HepG2 (cell line): ENCODE measurements around the gene PGRMC2. TPM values are rescaled to one million over a fixed set of nuclear protein-coding genes. Genes with fewer than 3 reads are reported as not detected.
A peak's percentile ranks its signal among the peaks of the same experiment; 100 is the strongest.

Experiments used
- ATAC-seq: fragments of 200-7000 bp; cut with Tn5 transposase; 3 replicates; pipeline ENCODE4 v1.9.1; 2020; ENCODE audit warnings: mild to moderate bottlenecking, moderate library complexity
- BruUV-seq: library from RNA; stranded (reverse); fragments of 400-500 nt; replicated peaks from 2 replicates; lab custom pipeline; 2021; lab: Mats Ljungman, UMichigan
- CTCF ChIA-PET: fragments of 300-600 bp; formaldehyde crosslinking; extraction: SDS; loops from one replicate; lab custom pipeline; 2021; ENCODE audit warnings: low total read pairs, inconsistent platforms, low intra/inter-chr PET ratio; lab: Yijun Ruan, JAX
- POLR2A ChIA-PET: fragments of 350-600 bp; sonication (Branson Sonifier 250); formaldehyde crosslinking; loops from one replicate; lab custom pipeline; 2020; ENCODE audit warnings: antibody characterized with exemption, inconsistent platforms; lab: Yijun Ruan, JAX
- DNase-seq: peaks from one replicate; pipeline ENCODE4 v3.0.0-alpha.2; 2015; ENCODE audit warnings: low spot score
- FAIRE-seq: peaks from 3 replicates; lab custom pipeline; 2011; peaks lifted over from hg19 to GRCh38; lab: Jason Lieb, UNC
- H2AFZ ChIP-seq: one replicate; pipeline ENCODE4 v1.6.1; 2011; ENCODE audit warnings: low read length, inconsistent platforms
- H3K27ac ChIP-seq: fragments of 300-600 bp; 3 replicates; pipeline ENCODE4 v1.8.0; 2011; ENCODE audit warnings: mixed run types, mild to moderate bottlenecking, mixed read lengths, low read length, inconsistent platforms; ENCODE audit not compliant: insufficient read depth; ENCODE audit errors: extremely low read length
- H3K27me3 ChIP-seq, 2 experiments: fragments of 200-600 bp in 1 of 2; 2 replicates in 1 of 2; 3 replicates in 1 of 2; pipeline versions ENCODE4 v1.6.0 to v1.8.0; 2011; ENCODE audit warnings: low read length in 2 of 2, mild to moderate bottlenecking in 2 of 2, moderate library complexity in 2 of 2, inconsistent platforms in 1 of 2; ENCODE audit not compliant: insufficient read depth in 2 of 2, control insufficient read depth in 1 of 2
- H3K36me3 ChIP-seq, 2 experiments: fragments of 200-600 bp in 1 of 2; replicated peaks in 1 of 2; 2 replicates in 1 of 2; 3 replicates in 1 of 2; pipeline versions ENCODE4 v1.5.1 to v1.8.0; 2011; ENCODE audit warnings: low read length in 2 of 2, inconsistent platforms in 1 of 2; ENCODE audit not compliant: insufficient read depth in 2 of 2, control insufficient read depth in 1 of 2
- H3K4me1 ChIP-seq: 2 replicates; pipeline ENCODE4 v1.5.1; 2012; ENCODE audit warnings: low read length, inconsistent platforms; ENCODE audit not compliant: insufficient read depth
- H3K4me2 ChIP-seq: 2 replicates; pipeline ENCODE4 v1.6.0; 2011; ENCODE audit warnings: low read depth, low read length, inconsistent platforms
- H3K4me3 ChIP-seq, 3 experiments: fragments of 200-600 bp in 1 of 3; sonication (generic), shearing (Covaris generic) in 1 of 3; replicated peaks in 1 of 3; 2 replicates each; pipeline ENCODE4 v1.5.1; 2011 to 2016; ENCODE audit warnings: low read length in 3 of 3, inconsistent platforms in 2 of 3, low read depth in 2 of 3, mild to moderate bottlenecking in 2 of 3, control low read depth in 1 of 3, mixed read lengths in 1 of 3; ENCODE audit not compliant: insufficient read depth in 1 of 3
- H3K79me2 ChIP-seq: one replicate; pipeline ENCODE4 v1.6.1; 2011; ENCODE audit warnings: low read length, inconsistent platforms; ENCODE audit not compliant: insufficient read depth
- H3K9ac ChIP-seq: 2 replicates; pipeline ENCODE4 v1.6.0; 2011; ENCODE audit warnings: mild to moderate bottlenecking, low read depth, low read length, inconsistent platforms; ENCODE audit not compliant: insufficient read depth
- H3K9me3 ChIP-seq: 2 replicates; pipeline ENCODE4 v1.5.1; 2012; ENCODE audit warnings: mild to moderate bottlenecking, low read length
- H4K20me1 ChIP-seq: 2 replicates; pipeline ENCODE4 v1.6.0; 2011; ENCODE audit warnings: inconsistent platforms, mild to moderate bottlenecking, low read length, moderate library complexity; ENCODE audit not compliant: insufficient read depth
- ARNT2 ChIP-seq: sonication (generic); formaldehyde crosslinking; IDR thresholded peaks from 2 replicates; pipeline ENCODE4 v1.8.0; 2022; ENCODE audit warnings: mild to moderate bottlenecking, low read depth, missing genetic modification reagents, moderate library complexity
- CENPBD1 ChIP-seq: sonication (generic); formaldehyde crosslinking; IDR thresholded peaks from 2 replicates; pipeline ENCODE4 v1.8.0; 2022; ENCODE audit warnings: missing genetic modification reagents, low read depth, mild to moderate bottlenecking, borderline replicate concordance
- CSRNP1 ChIP-seq: sonication (generic); formaldehyde crosslinking; IDR thresholded peaks from 2 replicates; pipeline ENCODE4 v1.8.1; 2023; ENCODE audit warnings: mild to moderate bottlenecking, missing genetic modification reagents
- FOXO1 ChIP-seq: sonication (generic); formaldehyde crosslinking; IDR thresholded peaks from 2 replicates; pipeline ENCODE4 v1.4.0; 2020; ENCODE audit warnings: missing genetic modification reagents
- HOXA7 ChIP-seq: sonication (generic); formaldehyde crosslinking; IDR thresholded peaks from 2 replicates; pipeline ENCODE4 v1.8.1; 2022; ENCODE audit warnings: mild to moderate bottlenecking, missing genetic modification reagents, moderate library complexity
- IRF2 ChIP-seq: IDR thresholded peaks from 2 replicates; pipeline ENCODE4 v1.6.1; 2018; ENCODE audit warnings: missing genetic modification reagents, missing compliant biosample characterization
- KLF11 ChIP-seq: IDR thresholded peaks from 2 replicates; pipeline ENCODE4 v1.6.1; 2016; ENCODE audit warnings: missing compliant biosample characterization
- KLF16 ChIP-seq, 2 experiments: sonication (generic) in 1 of 2; formaldehyde crosslinking in 1 of 2; IDR thresholded peaks; 2 replicates each; pipeline versions ENCODE4 v1.6.1 to v1.8.0; 2016 to 2023; ENCODE audit warnings: missing genetic modification reagents in 2 of 2, missing compliant biosample characterization in 1 of 2
- MTA1 ChIP-seq: sonication (generic); formaldehyde crosslinking; IDR thresholded peaks from 2 replicates; pipeline ENCODE4 v1.4.0; 2020; ENCODE audit warnings: missing genetic modification reagents, mild to moderate bottlenecking, borderline replicate concordance
- PHF8 ChIP-seq: sonication (generic); formaldehyde crosslinking; IDR thresholded peaks from 2 replicates; pipeline ENCODE4 v1.5.0; 2020; ENCODE audit warnings: missing genetic modification reagents
- SAP130 ChIP-seq: IDR thresholded peaks from 2 replicates; pipeline ENCODE4 v1.6.1; 2016; ENCODE audit warnings: low read depth
- TP53 ChIP-seq: sonication (generic); formaldehyde crosslinking; conservative IDR thresholded peaks from 2 replicates; pipeline ENCODE4 v1.4.0; 2020; ENCODE audit warnings: missing genetic modification reagents
- ZBTB42 ChIP-seq: sonication (generic); formaldehyde crosslinking; IDR thresholded peaks from 2 replicates; pipeline ENCODE4 v1.5.0; 2020; ENCODE audit warnings: mild to moderate bottlenecking, missing genetic modification reagents
- ZNF7 ChIP-seq: IDR thresholded peaks from 2 replicates; pipeline ENCODE4 v1.6.1; 2016; ENCODE audit warnings: missing biosample characterization, missing genetic modification reagents
- ZNF713 ChIP-seq: sonication (generic); formaldehyde crosslinking; IDR thresholded peaks from 2 replicates; pipeline ENCODE4 v1.4.0; 2020; ENCODE audit warnings: mild to moderate bottlenecking, missing genetic modification reagents
- ZNF782 ChIP-seq: sonication (generic); formaldehyde crosslinking; IDR thresholded peaks from 2 replicates; pipeline ENCODE4 v1.4.0; 2020; ENCODE audit warnings: missing genetic modification reagents, mild to moderate bottlenecking, borderline replicate concordance
- ZNF790 ChIP-seq: sonication (generic); formaldehyde crosslinking; IDR thresholded peaks from 2 replicates; pipeline ENCODE4 v1.8.0; 2022; ENCODE audit warnings: missing genetic modification reagents, mild to moderate bottlenecking, borderline replicate concordance
- ZNF841 ChIP-seq: sonication (generic); formaldehyde crosslinking; IDR thresholded peaks from 2 replicates; pipeline ENCODE4 v1.8.1; 2023; ENCODE audit warnings: missing genetic modification reagents, borderline replicate concordance
- WGBS: methylation state at CpG from one replicate; pipeline ENCODE4 v1.1.6; 2017; ENCODE audit warnings: low lambda C conversion rate; 5-methylcytosine and 5-hydroxymethylcytosine counted together
- in situ Hi-C: cut with HindIII; loops from 2 replicates; pipeline ENCODE4 v1.10.0; 2017; ENCODE audit warnings: low pct_unique_long_range_greater_than_20kb; ENCODE audit not compliant: extremely low pct_ligation_motif_present
- intact Hi-C: fragments of 100-400 bp; cut with micrococcal nuclease; formaldehyde crosslinking; loops from one replicate; pipeline ENCODE4 v1.10.0; 2022; ENCODE audit not compliant: unreplicated experiment
- polyA plus RNA-seq, 8 experiments: library from polyadenylated mRNA; depleted of rRNA in 3 of 8; stranded (reverse) in 7 of 8; unstranded in 1 of 8; fragments of >200 nt; fragmentation: Illumina TruSeq in 4 of 8; extraction: Trizol in 4 of 8; gene quantifications; 2 replicates each; pipeline versions ENCODE4 v1.2.1 to v1.2.3, GENCODE V29; 2011 to 2016; ENCODE audit warnings: low read depth in 4 of 8, missing spikeins in 1 of 8, mixed read lengths in 1 of 8; ENCODE audit not compliant: insufficient read depth in 1 of 8
- total RNA-seq, 5 experiments: library from RNA; depleted of rRNA; stranded (reverse); fragments of >200 nt; fragmentation: Illumina TruSeq; extraction: Trizol; gene quantifications; 2 replicates each; pipeline ENCODE4 v1.2.3, GENCODE V29; 2016; ENCODE audit warnings: low read depth in 1 of 5
- TF ChIP-seq, protein P1 (sequence below): IDR thresholded peaks from 2 replicates; pipeline ENCODE4 v1.6.1; 2016; ENCODE audit warnings: low read depth, control low read depth

PGRMC2 gene
- total and polyA plus RNA-seq, 2 of the 13 experiments (the other 11 are each of a cell fraction or from before 2014, with no cell fraction given) = 16.0 to 19.8 TPM

GRCh38 chr4:128287871-128288688, 467 bp upstream of the PGRMC2 start (continued):
- TF ChIP-seq FOXO1 (CRISPR knock-in tag) = peak; percentile 88
- TF ChIP-seq ZNF713 (CRISPR knock-in tag) = peak; percentile 78; the same call in 1 of the 2 replicates
- TF ChIP-seq MTA1 (CRISPR knock-in tag) = peak; percentile 79; the same call in 1 of the 2 replicates
- TF ChIP-seq ZNF790 (CRISPR knock-in tag) = peak; percentile 99
- 0 out of 2 replicates have a peak, but pooled peaks have one; percentile 94 for TF ChIP-seq ZBTB42
- TF ChIP-seq TP53 = peak; percentile 88
- TF ChIP-seq PHF8 (CRISPR knock-in tag) = peak; percentile 85

DNA sequence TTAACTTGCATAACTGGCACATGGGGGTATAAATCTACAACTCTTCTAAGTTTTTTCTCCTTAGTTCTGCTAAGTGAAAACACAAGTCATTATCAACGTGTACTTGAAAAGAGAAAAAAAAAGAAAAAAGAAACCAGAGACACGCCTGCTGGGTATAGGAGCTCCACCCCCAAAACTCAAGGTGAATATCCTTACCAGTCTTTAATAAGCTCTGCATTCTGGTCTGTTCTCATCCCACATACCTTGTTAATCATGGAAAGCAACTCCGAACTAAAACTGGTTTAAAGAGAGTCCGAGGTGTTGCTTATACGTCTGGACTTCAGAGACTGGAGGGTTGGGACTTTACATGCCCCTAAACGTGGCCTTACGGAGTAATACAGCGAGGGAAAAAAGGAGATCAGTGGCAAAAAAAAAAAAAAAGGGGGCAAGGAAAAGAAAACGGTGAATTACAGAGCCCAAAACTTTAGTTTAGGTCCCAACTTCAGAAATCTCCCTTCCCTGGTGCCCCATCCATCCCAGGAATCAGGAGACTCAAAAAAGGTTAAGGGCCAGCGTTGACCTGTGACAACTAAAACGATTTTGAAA, 1.0 kb downstream of the PGRMC2 start:
- FAIRE-seq (peak; percentile 28), DNase-seq (peak; percentile 44), ATAC-seq (peak; percentile 4; the same call in 1 of the 3 replicates)
- TSS peak; percentile 51 for BruUV-seq
- peak overlapping the region; percentile 69 for H3K4me2 ChIP-seq
- H2AFZ ChIP-seq = no peak overlapping the region
- peak overlapping the region; percentile 75 for H3K9ac ChIP-seq
- in situ Hi-C loops = no loop called here
- no peaks in the 10 kb centered on the region for H3K36me3 ChIP-seq
- WGBS = under 1% methylated on average over 11 of the region's 11 CpGs
- peaks cover 56% of the 10 kb centered on the region for H3K79me2 ChIP-seq
- H3K4me3 ChIP-seq = peak overlapping the region; percentile 94 to 98 (median 95)
- ChIA-PET POLR2A (interaction anchor here (0.7 to 1.9 kb wide), 5 partner anchors 226 to 1213 kb away, joined by 3 to 5 read pairs (median 5); partner anchors contain the start of genes ABHD18, LARP1B and MFSD8), CTCF (no interaction called here)
- H3K27me3 ChIP-seq = peaks cover 0 to 3% of the 10 kb centered on the region in 2 experiments; a peak in 3 of 5 replicates
- H3K27ac ChIP-seq = peak overlapping the region; percentile 91
- H3K4me1 ChIP-seq = peaks cover 47% of the 10 kb centered on the region
- H3K9me3 ChIP-seq = no peaks in the 10 kb centered on the region
- intact Hi-C loops = loop anchor here (5.0 to 10.0 kb wide), 4 partner anchors 92 to 526 kb away; partner anchors contain the start of genes ABHD18, LARP1B and MFSD8
- H4K20me1 ChIP-seq = no peaks in the 10 kb centered on the region; the same call in 1 of the 2 replicates
- 0 out of 4 replicates have a peak, but pooled peaks of 1 of the 2 experiments have one; percentile 20 for TF ChIP-seq KLF16 (CRISPR knock-in tag; IDR thresholded peaks at IDR 0.05)
- TF ChIP-seq, protein P1, sequence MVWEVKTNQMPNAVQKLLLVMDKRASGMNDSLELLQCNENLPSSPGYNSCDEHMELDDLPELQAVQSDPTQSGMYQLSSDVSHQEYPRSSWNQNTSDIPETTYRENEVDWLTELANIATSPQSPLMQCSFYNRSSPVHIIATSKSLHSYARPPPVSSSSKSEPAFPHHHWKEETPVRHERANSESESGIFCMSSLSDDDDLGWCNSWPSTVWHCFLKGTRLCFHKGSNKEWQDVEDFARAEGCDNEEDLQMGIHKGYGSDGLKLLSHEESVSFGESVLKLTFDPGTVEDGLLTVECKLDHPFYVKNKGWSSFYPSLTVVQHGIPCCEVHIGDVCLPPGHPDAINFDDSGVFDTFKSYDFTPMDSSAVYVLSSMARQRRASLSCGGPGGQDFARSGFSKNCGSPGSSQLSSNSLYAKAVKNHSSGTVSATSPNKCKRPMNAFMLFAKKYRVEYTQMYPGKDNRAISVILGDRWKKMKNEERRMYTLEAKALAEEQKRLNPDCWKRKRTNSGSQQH = no peak
- no peak for TF ChIP-seq ZNF841 (CRISPR knock-in tag)
- no peak for TF ChIP-seq ZNF7 (CRISPR knock-in tag)
- TF ChIP-seq CENPBD1 (CRISPR knock-in tag) = no peak
- 0 out of 2 replicates have a peak, but pooled peaks have one; percentile 37 for TF ChIP-seq KLF11 (CRISPR knock-in tag)
- TF ChIP-seq SAP130 = peak; percentile 32
- no peak for TF ChIP-seq HOXA7 (CRISPR knock-in tag)
- no peak for TF ChIP-seq ARNT2
- no peak for TF ChIP-seq IRF2 (CRISPR knock-in tag)
- no peak for TF ChIP-seq CSRNP1
- TF ChIP-seq ZNF782 (CRISPR knock-in tag) = no peak
